Hepatocyte (in vitro differentiated cells): ENCODE data around the gene DLEC1. TPM values are rescaled to one million over a fixed set of nuclear protein-coding genes. Genes with fewer than 3 reads are reported as not detected.

ENCODE experiments used
- DNase-seq: peaks from one replicate; pipeline ENCODE4 v3.0.0-alpha.2; 2016; ENCODE audit warnings: low spot score
- H2AFZ ChIP-seq: fragments of 200-600 bp; sonication (generic); 2 replicates; pipeline ENCODE4 v1.6.0; 2016; ENCODE audit warnings: antibody characterized with exemption, mild to moderate bottlenecking
- H3K27ac ChIP-seq: fragments of 200-600 bp; sonication (generic); 2 replicates; pipeline ENCODE4 v1.5.1; 2016; ENCODE audit warnings: mild to moderate bottlenecking
- H3K27me3 ChIP-seq: fragments of 200-600 bp; sonication (generic); 2 replicates; pipeline ENCODE4 v1.6.1; 2016
- H3K36me3 ChIP-seq: fragments of 200-600 bp; sonication (generic); replicated peaks from 2 replicates; pipeline ENCODE4 v1.5.1; 2016; ENCODE audit warnings: low read depth; ENCODE audit not compliant: insufficient read depth
- H3K4me1 ChIP-seq: fragments of 200-600 bp; sonication (generic); 2 replicates; pipeline ENCODE4 v1.5.1; 2016; ENCODE audit warnings: mild to moderate bottlenecking, moderate library complexity; ENCODE audit not compliant: insufficient read depth
- H3K4me2 ChIP-seq: fragments of 200-600 bp; sonication (generic); 2 replicates; pipeline ENCODE4 v1.6.0; 2016
- H3K4me3 ChIP-seq: fragments of 200-600 bp; sonication (generic); 2 replicates; pipeline ENCODE4 v1.5.1; 2016; ENCODE audit warnings: mild to moderate bottlenecking
- H3K79me2 ChIP-seq: fragments of 200-600 bp; sonication (generic); 2 replicates; pipeline ENCODE4 v1.6.0; 2017; ENCODE audit warnings: mild to moderate bottlenecking
- H3K9me2 ChIP-seq: fragments of 200-600 bp; sonication (generic); replicated peaks from 2 replicates; pipeline ENCODE4 v1.6.0; 2017; ENCODE audit warnings: mild to moderate bottlenecking; ENCODE audit not compliant: insufficient read depth
- H3K9me3 ChIP-seq: fragments of 200-600 bp; sonication (generic); 2 replicates; pipeline ENCODE4 v1.5.1; 2016; ENCODE audit warnings: low read depth, mild to moderate bottlenecking
- H4K20me1 ChIP-seq: fragments of 200-600 bp; sonication (generic); 2 replicates; pipeline ENCODE4 v1.6.0; 2016; ENCODE audit warnings: mild to moderate bottlenecking; ENCODE audit not compliant: insufficient read depth, poor library complexity, severe bottlenecking
- EZH2 ChIP-seq: fragments of 200-600 bp; sonication (generic); IDR thresholded peaks from 2 replicates; pipeline ENCODE4 v1.6.1; 2016; ENCODE audit warnings: antibody characterized with exemption, mild to moderate bottlenecking, borderline replicate concordance
- EZH2phosphoT487 ChIP-seq: fragments of 200-600 bp; sonication (generic); IDR thresholded peaks from one replicate; pipeline ENCODE4 v1.6.1; 2018; ENCODE audit warnings: antibody characterized with exemption, mild to moderate bottlenecking, low read depth, moderate library complexity; ENCODE audit not compliant: unreplicated experiment, severe bottlenecking
- WGBS: methylation state at CpG from one replicate; pipeline ENCODE4 v1.1.6; 2016; ENCODE audit warnings: low lambda C conversion rate; ENCODE audit errors: missing lambda C conversion rate; 5-methylcytosine and 5-hydroxymethylcytosine counted together
- polyA plus RNA-seq: library from polyadenylated mRNA; unstranded; fragments of >200 nt; fragmentation: Nextera tagmentation; extraction: Ambion mirVana; gene quantifications from 2 replicates; pipeline ENCODE4 v1.2.1, GENCODE V29; 2016
- total RNA-seq: library from RNA; depleted of rRNA; stranded (reverse); fragments of >200 nt; gene quantifications from 2 replicates; pipeline ENCODE4 v1.2.3, GENCODE V29; 2014
- TF ChIP-seq, protein P1 (sequence below): fragments of 200-600 bp; sonication (generic); IDR thresholded peaks from 2 replicates; pipeline ENCODE4 v1.5.1; 2016; ENCODE audit warnings: antibody characterized with exemption, mild to moderate bottlenecking; ENCODE audit not compliant: poor library complexity

The DLEC1 gene
- total and polyA plus RNA-seq, 2 experiments from 2014 or later = 0.23 to 1.5 TPM

DNA sequence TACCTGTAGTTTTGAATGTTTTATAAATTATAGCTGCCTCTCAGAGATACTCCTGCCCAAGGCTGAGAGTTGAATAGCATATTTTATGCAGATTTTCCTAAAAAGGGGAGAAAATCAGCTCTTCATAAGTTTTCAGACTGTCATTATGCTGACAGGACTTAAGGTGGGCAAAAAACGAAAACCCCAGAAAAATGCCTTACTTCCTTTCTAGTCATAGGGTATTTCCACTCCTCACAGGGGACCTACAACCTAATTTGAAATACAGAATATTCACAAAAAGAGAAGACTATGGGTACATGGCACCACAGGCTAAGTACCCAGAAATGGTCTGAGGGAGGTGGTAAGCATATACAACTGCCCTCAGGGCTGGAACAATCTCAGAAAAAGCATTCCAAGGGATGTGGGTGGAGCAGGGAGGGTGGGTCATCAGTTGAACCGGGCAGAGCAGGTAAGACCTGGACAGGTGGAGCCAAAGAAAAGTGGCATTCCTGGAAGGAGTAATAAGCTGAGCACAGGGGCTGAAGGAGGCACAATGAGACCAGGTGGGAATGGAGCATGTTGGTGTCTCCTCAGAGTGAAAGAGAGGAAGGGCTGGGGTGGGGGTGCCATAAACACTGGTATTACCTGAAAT lies 115.7 kb downstream of the DLEC1 start:
- peak overlapping the region; percentile 59 for H3K27ac ChIP-seq
- H3K9me2 ChIP-seq = no peaks in the 10 kb centered on the region
- no peak for DNase-seq
- H3K79me2 ChIP-seq = no peaks in the 10 kb centered on the region
- no peak overlapping the region for H3K4me3 ChIP-seq
- H3K9me3 ChIP-seq = no peaks in the 10 kb centered on the region
- H4K20me1 ChIP-seq = no peaks in the 10 kb centered on the region
- TF ChIP-seq EZH2phosphoT487 = no peak
- 57% methylated on average over 2 of the region's 2 CpGs for WGBS
- H3K4me1 ChIP-seq = no peaks in the 10 kb centered on the region
- H3K4me2 ChIP-seq = no peak overlapping the region
- H3K27me3 ChIP-seq = no peaks in the 10 kb centered on the region
- H3K36me3 ChIP-seq = no peaks in the 10 kb centered on the region
- no peak overlapping the region for H2AFZ ChIP-seq

DNA sequence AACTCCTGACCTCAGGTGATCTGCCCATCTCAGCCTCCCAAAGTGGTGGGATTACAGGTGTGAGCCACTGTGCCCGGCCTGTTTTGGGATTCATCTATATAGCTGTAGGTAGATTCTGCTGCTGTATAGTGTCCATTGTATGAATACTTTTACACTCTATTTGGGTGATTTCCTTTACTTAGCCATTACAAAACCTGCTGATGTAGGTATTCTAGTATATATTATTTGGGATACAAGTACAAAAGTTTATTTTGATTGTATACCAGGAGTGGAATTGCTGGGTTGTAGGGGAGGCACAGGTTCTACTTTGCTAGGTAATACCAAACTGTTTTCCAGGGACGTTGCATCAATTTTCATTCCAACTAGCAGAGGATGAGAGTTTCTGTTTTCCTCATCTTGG lies 116.8 kb downstream of the DLEC1 start:
- no peak overlapping the region for H3K4me3 ChIP-seq
- H4K20me1 ChIP-seq = no peaks in the 10 kb centered on the region
- no peaks in the 10 kb centered on the region for H3K9me3 ChIP-seq
- no peak for TF ChIP-seq EZH2phosphoT487
- TF ChIP-seq, protein P1, sequence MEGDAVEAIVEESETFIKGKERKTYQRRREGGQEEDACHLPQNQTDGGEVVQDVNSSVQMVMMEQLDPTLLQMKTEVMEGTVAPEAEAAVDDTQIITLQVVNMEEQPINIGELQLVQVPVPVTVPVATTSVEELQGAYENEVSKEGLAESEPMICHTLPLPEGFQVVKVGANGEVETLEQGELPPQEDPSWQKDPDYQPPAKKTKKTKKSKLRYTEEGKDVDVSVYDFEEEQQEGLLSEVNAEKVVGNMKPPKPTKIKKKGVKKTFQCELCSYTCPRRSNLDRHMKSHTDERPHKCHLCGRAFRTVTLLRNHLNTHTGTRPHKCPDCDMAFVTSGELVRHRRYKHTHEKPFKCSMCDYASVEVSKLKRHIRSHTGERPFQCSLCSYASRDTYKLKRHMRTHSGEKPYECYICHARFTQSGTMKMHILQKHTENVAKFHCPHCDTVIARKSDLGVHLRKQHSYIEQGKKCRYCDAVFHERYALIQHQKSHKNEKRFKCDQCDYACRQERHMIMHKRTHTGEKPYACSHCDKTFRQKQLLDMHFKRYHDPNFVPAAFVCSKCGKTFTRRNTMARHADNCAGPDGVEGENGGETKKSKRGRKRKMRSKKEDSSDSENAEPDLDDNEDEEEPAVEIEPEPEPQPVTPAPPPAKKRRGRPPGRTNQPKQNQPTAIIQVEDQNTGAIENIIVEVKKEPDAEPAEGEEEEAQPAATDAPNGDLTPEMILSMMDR = no peak
- TF ChIP-seq EZH2 = no peak
- no peaks in the 10 kb centered on the region for H3K9me2 ChIP-seq
- H3K27ac ChIP-seq = no peak overlapping the region
- no peaks in the 10 kb centered on the region for H3K36me3 ChIP-seq
- DNase-seq = no peak
- no peaks in the 10 kb centered on the region for H3K79me2 ChIP-seq
- no peak overlapping the region for H2AFZ ChIP-seq
- no peaks in the 10 kb centered on the region for H3K27me3 ChIP-seq
- no peaks in the 10 kb centered on the region for H3K4me1 ChIP-seq
- 86% methylated on average over 2 of the region's 2 CpGs for WGBS
- H3K4me2 ChIP-seq = no peak overlapping the region

DNA sequence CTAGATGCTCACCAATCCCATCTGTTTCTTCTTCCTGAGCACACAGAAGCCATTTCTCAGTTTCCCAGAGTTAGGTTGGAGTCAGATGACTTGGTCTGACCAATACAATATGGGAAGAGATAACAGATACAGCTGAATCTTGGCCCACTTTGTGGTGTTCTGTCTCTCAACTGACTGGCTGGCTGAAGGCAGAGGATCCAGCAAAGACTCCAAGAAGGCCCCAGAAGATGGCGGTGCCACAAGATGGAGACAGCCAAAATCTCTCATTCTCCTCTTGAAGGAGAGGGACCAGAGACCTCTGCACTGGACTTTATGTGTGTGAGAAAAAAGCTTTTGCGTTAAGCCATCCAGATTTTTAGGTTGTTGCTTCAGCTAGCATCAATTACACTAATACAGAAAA lies 118.1 kb downstream of the DLEC1 start:
- Histone ChIP-seq H3K9me3 (no peaks in the 10 kb centered on the region), H3K27me3 (no peaks in the 10 kb centered on the region), H3K79me2 (no peaks in the 10 kb centered on the region), H2AFZ (no peak overlapping the region), H3K4me3 (no peak overlapping the region), H3K36me3 (no peaks in the 10 kb centered on the region), H3K9me2 (no peaks in the 10 kb centered on the region), H3K4me1 (no peaks in the 10 kb centered on the region), H3K27ac (no peak overlapping the region), H3K4me2 (no peak overlapping the region), H4K20me1 (no peaks in the 10 kb centered on the region)
- 97% methylated on average over 2 of the region's 2 CpGs for WGBS
- no peak for DNase-seq
- TF ChIP-seq, protein P1 = no peak
- TF ChIP-seq EZH2phosphoT487 = no peak
- TF ChIP-seq EZH2 = no peak

DNA sequence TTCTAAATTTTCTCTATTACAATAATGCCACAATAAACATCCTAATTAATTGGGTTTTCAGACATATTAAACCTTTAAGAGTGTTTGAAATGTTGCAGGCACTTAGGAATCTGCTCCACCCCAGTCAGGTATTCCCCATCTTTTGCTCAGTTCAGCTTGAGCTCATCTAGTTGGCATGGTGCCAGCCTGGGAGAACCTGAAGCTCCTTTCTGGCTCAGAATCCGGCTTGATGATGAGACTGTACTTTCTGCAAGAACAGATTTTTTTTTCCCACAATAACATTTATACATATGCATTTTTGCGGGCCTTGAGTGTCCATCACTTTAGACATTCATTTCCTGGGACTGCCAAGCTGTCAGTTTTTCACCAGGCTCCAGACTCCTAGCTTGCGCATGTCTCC lies 118.6 kb downstream of the DLEC1 start:
- Histone ChIP-seq H3K4me2 (no peak overlapping the region), H3K4me1 (no peaks in the 10 kb centered on the region), H3K79me2 (no peaks in the 10 kb centered on the region), H3K27ac (no peak overlapping the region), H3K27me3 (no peaks in the 10 kb centered on the region), H3K4me3 (no peak overlapping the region), H4K20me1 (no peaks in the 10 kb centered on the region), H3K36me3 (no peaks in the 10 kb centered on the region), H3K9me3 (no peaks in the 10 kb centered on the region), H2AFZ (no peak overlapping the region), H3K9me2 (no peaks in the 10 kb centered on the region)
- peak; percentile 60 for DNase-seq
- WGBS = 81% methylated on average over 3 of the region's 3 CpGs
- TF ChIP-seq, protein P1 = no peak
- no peak for TF ChIP-seq EZH2
- TF ChIP-seq EZH2phosphoT487 = no peak
